GM12801 (cell line): ENCODE results near the gene SMAP1.

Source experiments
- TF ChIP-seq, protein P1 (sequence below): IDR thresholded peaks from one replicate; pipeline ENCODE4 v1.5.1; 2011; ENCODE audit warnings: control low read depth; ENCODE audit not compliant: insufficient read length; ENCODE audit errors: extremely low read depth

Gene SMAP1

DNA sequence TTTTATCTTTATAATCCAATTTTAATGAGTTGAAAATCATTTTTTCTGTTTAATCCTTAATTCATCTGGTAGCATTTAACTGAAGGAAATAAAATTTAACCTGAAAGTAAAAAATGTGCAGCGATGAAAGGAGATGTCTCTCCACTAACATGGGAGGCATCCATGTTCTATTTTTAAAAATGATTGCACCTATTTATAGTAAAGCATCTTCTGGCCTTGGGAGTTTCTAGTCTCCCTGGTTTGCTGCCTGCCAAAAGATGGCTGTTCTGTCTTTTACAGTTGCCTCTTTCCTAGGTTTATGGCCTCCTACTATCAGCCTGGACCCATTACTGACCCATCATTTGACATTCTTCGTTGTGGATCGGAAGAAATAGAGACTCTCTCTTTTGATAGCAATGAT is 146.2 kb downstream of the SMAP1 start:
- TF ChIP-seq, protein P1, sequence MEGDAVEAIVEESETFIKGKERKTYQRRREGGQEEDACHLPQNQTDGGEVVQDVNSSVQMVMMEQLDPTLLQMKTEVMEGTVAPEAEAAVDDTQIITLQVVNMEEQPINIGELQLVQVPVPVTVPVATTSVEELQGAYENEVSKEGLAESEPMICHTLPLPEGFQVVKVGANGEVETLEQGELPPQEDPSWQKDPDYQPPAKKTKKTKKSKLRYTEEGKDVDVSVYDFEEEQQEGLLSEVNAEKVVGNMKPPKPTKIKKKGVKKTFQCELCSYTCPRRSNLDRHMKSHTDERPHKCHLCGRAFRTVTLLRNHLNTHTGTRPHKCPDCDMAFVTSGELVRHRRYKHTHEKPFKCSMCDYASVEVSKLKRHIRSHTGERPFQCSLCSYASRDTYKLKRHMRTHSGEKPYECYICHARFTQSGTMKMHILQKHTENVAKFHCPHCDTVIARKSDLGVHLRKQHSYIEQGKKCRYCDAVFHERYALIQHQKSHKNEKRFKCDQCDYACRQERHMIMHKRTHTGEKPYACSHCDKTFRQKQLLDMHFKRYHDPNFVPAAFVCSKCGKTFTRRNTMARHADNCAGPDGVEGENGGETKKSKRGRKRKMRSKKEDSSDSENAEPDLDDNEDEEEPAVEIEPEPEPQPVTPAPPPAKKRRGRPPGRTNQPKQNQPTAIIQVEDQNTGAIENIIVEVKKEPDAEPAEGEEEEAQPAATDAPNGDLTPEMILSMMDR = no peak

GRCh38 chr6:70819646-70820045 is 152.0 kb downstream of the SMAP1 start:
- TF ChIP-seq, protein P1 = no peak

DNA sequence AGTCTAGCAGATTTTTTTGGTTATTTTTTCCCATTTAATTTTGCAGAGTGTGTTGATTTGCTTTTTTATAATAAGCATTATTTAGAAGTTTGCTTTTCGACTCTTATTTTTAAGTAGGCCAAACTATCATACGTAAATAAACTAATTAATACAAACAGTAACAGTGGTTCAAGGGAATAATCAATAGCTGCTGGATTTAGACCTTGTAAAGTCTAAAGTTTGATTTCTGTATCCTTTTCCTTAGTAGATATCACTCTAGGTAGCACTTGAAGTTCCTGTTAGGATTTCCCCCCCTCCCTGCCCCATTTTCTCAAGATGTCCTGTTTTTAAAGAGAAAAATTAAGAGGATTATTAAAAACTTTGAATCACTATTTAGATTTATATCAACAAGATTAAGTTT is 153.1 kb downstream of the SMAP1 start:
- TF ChIP-seq, protein P1 = no peak

- TF ChIP-seq, protein P1 = no peak
Measured at GRCh38 chr6:70821751-70822150, 154.1 kb downstream of the SMAP1 start.

DNA sequence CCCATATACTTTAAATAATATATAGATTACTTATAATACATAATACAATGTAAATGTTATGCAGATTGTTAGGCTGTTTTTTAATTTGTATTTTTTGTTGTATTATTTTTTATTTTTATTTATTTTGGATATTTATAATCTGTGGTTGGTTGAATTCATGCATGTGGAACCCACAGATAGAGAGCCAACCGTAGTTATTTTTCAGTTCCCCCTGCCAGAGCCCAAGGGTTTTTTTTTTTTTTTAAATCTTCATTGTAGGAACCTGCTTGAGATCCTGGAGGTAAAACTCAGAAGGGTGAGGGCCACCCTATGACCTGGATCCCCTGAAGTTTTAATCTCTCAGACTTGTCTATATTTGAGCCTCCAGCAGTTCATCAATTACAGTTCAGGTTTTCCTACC is 156.0 kb downstream of the SMAP1 start:
- TF ChIP-seq, protein P1 = no peak

- TF ChIP-seq, protein P1 = no peak
Measured at GRCh38 chr6:70831427-70831826, 163.7 kb downstream of the SMAP1 start.

DNA sequence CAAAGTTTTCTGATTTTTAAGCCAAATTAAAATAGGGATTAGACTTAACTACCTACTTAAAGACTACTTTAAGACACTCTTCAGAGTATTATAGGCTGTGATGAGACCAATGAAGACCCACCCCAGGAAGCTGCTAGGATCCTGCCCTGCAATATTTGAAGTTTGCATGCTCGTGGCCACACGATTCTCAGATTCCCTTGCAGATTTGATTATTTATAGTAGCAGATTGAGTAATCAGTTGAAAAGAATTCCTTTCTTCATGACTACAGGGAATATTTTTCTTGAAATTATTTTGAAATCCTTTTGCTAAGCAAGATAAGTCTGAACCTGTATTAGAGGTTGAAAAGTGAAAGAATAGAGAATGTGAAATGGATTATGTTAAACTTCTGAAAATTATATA is 166.8 kb downstream of the SMAP1 start:
- TF ChIP-seq, protein P1 = no peak

- TF ChIP-seq, protein P1 = no peak
Measured at GRCh38 chr6:70838907-70839285, 171.2 kb downstream of the SMAP1 start.
